K562 (cell line): ENCODE measurements around the gene NLE1. TPM values are rescaled to one million over a fixed set of nuclear protein-coding genes. Genes with fewer than 3 reads are reported as not detected.

ENCODE experiments used
- ATAC-seq: fragments of 200-7000 bp; cut with Tn5 transposase; 3 replicates; pipeline ENCODE4 v1.9.1; 2020; ENCODE audit warnings: moderate library complexity
- BruUV-seq: library from RNA; stranded (reverse); fragments of 400-500 nt; replicated peaks from 2 replicates; lab custom pipeline; 2021; lab: Mats Ljungman, UMichigan
- CTCF ChIA-PET: fragments of 300-600 bp; formaldehyde crosslinking; extraction: SDS; loops from one replicate; lab custom pipeline; 2021; ENCODE audit warnings: low intra/inter-chr PET ratio; lab: Yijun Ruan, JAX
- POLR2A ChIA-PET: fragments of 300-600, 350-650 bp; sonication (Branson Sonifier 250); formaldehyde crosslinking; extraction: SDS; loops from one replicate; lab custom pipeline; 2021; ENCODE audit warnings: antibody characterized with exemption, inconsistent platforms; lab: Yijun Ruan, JAX
- DNase-seq, 4 experiments: peaks; one replicate each; pipeline versions ENCODE4 v3.0.0 to v3.0.0-alpha.2; 2011 to 2018; ENCODE audit warnings: low spot score in 3 of 4, mixed read lengths in 3 of 4; ENCODE audit errors: extremely low read depth in 1 of 4
- FAIRE-seq: peaks from 2 replicates; lab custom pipeline; 2011; peaks lifted over from hg19 to GRCh38; lab: Jason Lieb, UNC
- H2AFZ ChIP-seq: 2 replicates; pipeline ENCODE4 v1.6.0; 2011; ENCODE audit warnings: low read depth, low read length, control low read depth, inconsistent platforms
- H3K27ac ChIP-seq: fragments of 200-600 bp; 3 replicates; pipeline ENCODE4 v1.8.0; 2011; ENCODE audit warnings: low read depth, mild to moderate bottlenecking, control low read depth, inconsistent platforms, low read length, moderate library complexity, mixed read lengths; ENCODE audit errors: extremely low read depth
- H3K27me3 ChIP-seq, 2 experiments: fragments of 300-600 bp in 1 of 2; 2 replicates in 1 of 2; 3 replicates in 1 of 2; pipeline versions ENCODE4 v1.6.0 to v1.8.0; 2011; ENCODE audit warnings: inconsistent platforms in 2 of 2, low read length in 2 of 2, mild to moderate bottlenecking in 1 of 2, mixed read lengths in 1 of 2, moderate library complexity in 1 of 2; ENCODE audit not compliant: control insufficient read depth in 2 of 2, insufficient read depth in 2 of 2
- H3K36me3 ChIP-seq: fragments of 300-600 bp; 3 replicates; pipeline ENCODE4 v1.8.0; 2011; ENCODE audit warnings: mild to moderate bottlenecking, low read length, inconsistent platforms; ENCODE audit not compliant: control insufficient read depth, insufficient read depth
- H3K4me1 ChIP-seq, 2 experiments: fragments of 200-600 bp in 1 of 2; replicated peaks in 1 of 2; 2 replicates in 1 of 2; 3 replicates in 1 of 2; pipeline versions ENCODE4 v1.5.1 to v1.8.0; 2011; ENCODE audit warnings: inconsistent platforms in 2 of 2, low read length in 2 of 2, mild to moderate bottlenecking in 1 of 2, mixed read lengths in 1 of 2, moderate library complexity in 1 of 2; ENCODE audit not compliant: control insufficient read depth in 2 of 2, insufficient read depth in 2 of 2
- H3K4me2 ChIP-seq: 2 replicates; pipeline ENCODE4 v1.6.1; 2011; ENCODE audit warnings: low read length, control low read depth, inconsistent platforms, mixed read lengths; ENCODE audit not compliant: insufficient read depth
- H3K4me3 ChIP-seq: fragments of 200-600 bp; sonication (generic), shearing (Covaris generic); 2 replicates; pipeline ENCODE4 v1.5.1; 2016; ENCODE audit warnings: control low read depth, inconsistent platforms
- H3K79me2 ChIP-seq: fragments of 200-600 bp; 3 replicates; pipeline ENCODE4 v1.8.0; 2011; ENCODE audit warnings: low read length, inconsistent platforms; ENCODE audit not compliant: control insufficient read depth, insufficient read depth
- H3K9ac ChIP-seq, 2 experiments: 2 replicates each; pipeline versions ENCODE4 v1.6.0 to v1.6.1; 2011; ENCODE audit warnings: low read depth in 2 of 2, low read length in 2 of 2, control low read depth in 1 of 2, inconsistent platforms in 1 of 2, mild to moderate bottlenecking in 1 of 2, mixed read lengths in 1 of 2; ENCODE audit not compliant: insufficient read depth in 1 of 2
- H3K9me1 ChIP-seq: one replicate; pipeline ENCODE4 v1.6.0; 2011; ENCODE audit warnings: inconsistent platforms, mild to moderate bottlenecking, low read length, moderate library complexity; ENCODE audit not compliant: control insufficient read depth, insufficient read depth
- H3K9me3 ChIP-seq: replicated peaks from 2 replicates; pipeline ENCODE4 v1.5.1; 2011; ENCODE audit warnings: low read depth, low read length, inconsistent platforms; ENCODE audit not compliant: control insufficient read depth, insufficient read depth
- H4K20me1 ChIP-seq: replicated peaks from 2 replicates; pipeline ENCODE4 v1.6.1; 2011; ENCODE audit warnings: low read length, inconsistent platforms, mixed read lengths; ENCODE audit not compliant: control insufficient read depth, insufficient read depth
- CTCF ChIP-seq, 3 experiments: IDR thresholded peaks in 2 of 3; conservative IDR thresholded peaks in 1 of 3; 2 replicates each; pipeline ENCODE4 v1.5.1; 2011 to 2012; ENCODE audit warnings: low read length in 3 of 3, mild to moderate bottlenecking in 3 of 3, control low read depth in 2 of 3, improper control_type of control experiment in 1 of 3, inconsistent platforms in 1 of 3, low read depth in 1 of 3, mixed read lengths in 1 of 3, moderate library complexity in 1 of 3; ENCODE audit not compliant: insufficient read depth in 2 of 3
- PHF8 ChIP-seq: fragments of 200-600 bp; sonication (generic); IDR thresholded peaks from 2 replicates; pipeline ENCODE4 v1.6.1; 2012; ENCODE audit warnings: mixed run types, mild to moderate bottlenecking, inconsistent platforms, low read length, moderate library complexity, borderline replicate concordance
- RAD21 ChIP-seq, 2 experiments: fragments of 250-450 bp in 1 of 2; fragments of 450-650 bp in 1 of 2; sonication (Bioruptor Pico) in 1 of 2; formaldehyde crosslinking in 1 of 2; IDR thresholded peaks in 1 of 2; conservative IDR thresholded peaks in 1 of 2; 2 replicates each; pipeline versions ENCODE4 v1.4.0 to v1.8.0; 2020 to 2022; ENCODE audit warnings: mild to moderate bottlenecking in 2 of 2, moderate library complexity in 1 of 2
- REST ChIP-seq, 2 experiments: fragments of 450-650 bp; formaldehyde crosslinking in 1 of 2; IDR thresholded peaks; 2 replicates each; pipeline versions ENCODE4 v1.4.0 to v1.6.1; 2014 to 2020; ENCODE audit warnings: mild to moderate bottlenecking in 2 of 2, borderline replicate concordance in 1 of 2, low read depth in 1 of 2
- ZKSCAN1 ChIP-seq: fragments of 150-350 bp; IDR thresholded peaks from 2 replicates; pipeline ENCODE4 v1.6.1; 2016; ENCODE audit warnings: low read depth, low read length
- in situ Hi-C: fragments of 300-500 bp; cut with MboI; formaldehyde crosslinking; loops from 4 replicates; pipeline ENCODE4 v1.15.0; 2018; ENCODE audit warnings: inconsistent platforms, mixed read lengths
- intact Hi-C: fragments of 100-400 bp; cut with micrococcal nuclease; formaldehyde crosslinking; loops from 2 replicates; pipeline ENCODE4 v1.14.2; 2022
- polyA plus RNA-seq, 8 experiments: library from polyadenylated mRNA; depleted of rRNA in 4 of 8; stranded (reverse) in 5 of 8; unstranded in 3 of 8; fragments of >200 nt; fragmentation: Nextera tagmentation in 2 of 8; fragmentation: Illumina TruSeq in 1 of 8; extraction: Ambion mirVana in 2 of 8; extraction: Trizol in 1 of 8; gene quantifications; 2 replicates each; pipeline versions ENCODE4 v1.2.1 to v1.2.3, GENCODE V29; 2011 to 2014; ENCODE audit warnings: inconsistent platforms in 1 of 8, missing spikeins in 1 of 8
- total RNA-seq, 7 experiments: library from RNA; depleted of rRNA in 6 of 7; stranded (reverse); fragments of >200 nt in 6 of 7; fragmentation: Illumina TruSeq in 2 of 7; extraction: Trizol in 2 of 7; gene quantifications; 2 replicates each; pipeline versions ENCODE4 v1.2.1 to v1.2.3, GENCODE V29; 2011 to 2021; ENCODE audit warnings: low replicate concordance in 1 of 7

The NLE1 gene
- total and polyA plus RNA-seq, 9 of the 15 experiments (the other 6 are each of a cell fraction or from before 2014, with no cell fraction given), result 3.8 to 69.0 (median 29.4) TPM

- BruUV-seq, result no TSS peak
- no peak overlapping the region for H3K9ac ChIP-seq
- no peak for DNase-seq
- no peak overlapping the region for H3K4me2 ChIP-seq
- no peak for FAIRE-seq
- H3K36me3 ChIP-seq, result peaks cover 22% of the 10 kb centered on the region; the same call in 2 of the 3 replicates
- no peaks in the 10 kb centered on the region for H3K9me3 ChIP-seq
- no peaks in the 10 kb centered on the region for H4K20me1 ChIP-seq
- peaks cover 12 to 20% of the 10 kb centered on the region in 2 experiments; a peak in 4 of 5 replicates for H3K4me1 ChIP-seq
- ATAC-seq, result no peak
- no peaks in the 10 kb centered on the region for H3K9me1 ChIP-seq
- H3K27me3 ChIP-seq, result peaks cover 0 to 7% of the 10 kb centered on the region in 2 experiments; a peak in 2 of 5 replicates
- no peak overlapping the region for H2AFZ ChIP-seq
- in situ Hi-C loops, result loop anchor here (10.0 kb wide), 1 partner anchor 583 kb away; no protein-coding TSS in a partner anchor
- no peak overlapping the region for H3K27ac ChIP-seq
- ChIA-PET POLR2A (interaction anchor here (0.7 to 1.4 kb wide), 4 partner anchors 117 to 394 kb away, joined by 3 read pairs; no protein-coding TSS in a partner anchor), CTCF (interaction anchor here (4.5 kb wide), 1 partner anchor 120 kb away, joined by 49 read pairs; no protein-coding TSS in a partner anchor)
- TF ChIP-seq PHF8 (no peak), ZKSCAN1 (peak; percentile 52; the same call in 1 of the 2 replicates), REST (IDR thresholded peaks at IDR 0.05; ENCODE audit: borderline replicate concordance) (peak; percentile 8; the same call in 1 of the 2 replicates), REST (CRISPR knock-in tag; IDR thresholded peaks at IDR 0.05; ENCODE audit: low read depth) (no peak), RAD21 (CRISPR knock-in tag; conservative IDR thresholded peaks at IDR 0.05 in 1 of 2, IDR thresholded peaks at IDR 0.05 in 1 of 2) (0 out of 4 replicates have a peak, but pooled peaks of 1 of the 2 experiments have one; percentile 19), CTCF (IDR thresholded peaks at IDR 0.05 in 2 of 3, conservative IDR thresholded peaks at IDR 0.05 in 1 of 3; ENCODE audit: insufficient read depth in 2 of 3, low read depth in 1 of 3, low read length in 3 of 3) (peak; percentile 9 to 43 (median 29); a peak in 2 of 6 replicates)
- TF ChIP-seq, all 486 proteins: peak for 4
- Histone ChIP-seq H3K79me2 (peaks cover 21% of the 10 kb centered on the region), H3K4me3 (no peak overlapping the region)
- intact Hi-C loops, result loop anchor here (5.0 kb wide), 1 partner anchor 576 kb away; no protein-coding TSS in a partner anchor
These were observed 24.1 kb downstream of the NLE1 start for GRCh38 chr17:35117984-35118383.
